ENCODE data around the gene CDH4. TPM values are rescaled to one million over a fixed set of nuclear protein-coding genes. Genes with fewer than 3 reads are reported as not detected.

The CDH4 gene
- total RNA-seq, 1 experiment from 2014 or later: not detected

DNA sequence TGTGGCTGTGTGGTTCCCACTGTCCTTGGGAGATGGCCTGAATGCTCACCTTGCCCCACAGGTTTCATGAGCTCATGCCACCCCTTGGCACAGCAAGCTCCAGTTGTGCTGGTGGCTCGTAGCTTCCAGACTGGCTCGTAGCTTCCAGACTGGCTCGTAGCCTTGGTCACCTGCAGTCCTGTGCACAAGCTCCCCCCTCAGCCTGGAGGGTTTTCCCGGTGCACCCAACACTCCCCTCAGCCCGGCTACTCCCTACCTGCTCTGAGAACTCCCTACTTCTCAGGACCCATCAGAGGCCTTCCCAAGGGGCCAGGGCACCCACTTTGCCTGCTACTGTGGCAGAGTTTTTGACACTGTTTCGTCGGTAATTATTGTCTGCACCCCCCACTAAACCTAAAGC is 528.0 kb downstream of the CDH4 start:
- Mint-ChIP-seq H3K27me3 (ENCODE audit: insufficient read depth, unreplicated experiment) (peaks cover 38% of the 10 kb centered on the region), H3K27ac (ENCODE audit: unreplicated experiment) (no peak overlapping the region), H3K4me1 (ENCODE audit: low read depth, unreplicated experiment) (no peaks in the 10 kb centered on the region), H3K36me3 (ENCODE audit: insufficient read depth, unreplicated experiment) (no peaks in the 10 kb centered on the region), H3K4me3 (ENCODE audit: unreplicated experiment) (no peak overlapping the region), H3K9me3 (ENCODE audit: unreplicated experiment) (no peaks in the 10 kb centered on the region)
- TF ChIP-seq, protein P1, sequence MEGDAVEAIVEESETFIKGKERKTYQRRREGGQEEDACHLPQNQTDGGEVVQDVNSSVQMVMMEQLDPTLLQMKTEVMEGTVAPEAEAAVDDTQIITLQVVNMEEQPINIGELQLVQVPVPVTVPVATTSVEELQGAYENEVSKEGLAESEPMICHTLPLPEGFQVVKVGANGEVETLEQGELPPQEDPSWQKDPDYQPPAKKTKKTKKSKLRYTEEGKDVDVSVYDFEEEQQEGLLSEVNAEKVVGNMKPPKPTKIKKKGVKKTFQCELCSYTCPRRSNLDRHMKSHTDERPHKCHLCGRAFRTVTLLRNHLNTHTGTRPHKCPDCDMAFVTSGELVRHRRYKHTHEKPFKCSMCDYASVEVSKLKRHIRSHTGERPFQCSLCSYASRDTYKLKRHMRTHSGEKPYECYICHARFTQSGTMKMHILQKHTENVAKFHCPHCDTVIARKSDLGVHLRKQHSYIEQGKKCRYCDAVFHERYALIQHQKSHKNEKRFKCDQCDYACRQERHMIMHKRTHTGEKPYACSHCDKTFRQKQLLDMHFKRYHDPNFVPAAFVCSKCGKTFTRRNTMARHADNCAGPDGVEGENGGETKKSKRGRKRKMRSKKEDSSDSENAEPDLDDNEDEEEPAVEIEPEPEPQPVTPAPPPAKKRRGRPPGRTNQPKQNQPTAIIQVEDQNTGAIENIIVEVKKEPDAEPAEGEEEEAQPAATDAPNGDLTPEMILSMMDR (IDR thresholded peaks at IDR 0.05; ENCODE audit: insufficient read depth in 1 of 2, low read depth in 1 of 2, low read length in 1 of 2, severe bottlenecking in 1 of 2, unreplicated experiment in 1 of 2): no peak
- peaks cover 2% of the 10 kb centered on the region for H3K27me3 ChIP-seq (replicated peaks; ENCODE audit: control insufficient read depth, insufficient read depth, low read length)
- H3K9me3 ChIP-seq: no peaks in the 10 kb centered on the region
- H3K4me1 ChIP-seq: no peaks in the 10 kb centered on the region
- CTCF ChIA-PET: no interaction called here
- no peaks in the 10 kb centered on the region for H3K36me3 ChIP-seq (ENCODE audit: control insufficient read depth, insufficient read depth, low read length)
- POLR2A ChIA-PET: no interaction called here
- intact Hi-C loops (cut with micrococcal nuclease; ENCODE audit: unreplicated experiment): no loop called here
- DNase-seq: no peak
- H3K4me3 ChIP-seq (ENCODE audit: low read depth, low read length): no peak overlapping the region
- no TSS peak for BruUV-seq (replicated peaks)

DNA sequence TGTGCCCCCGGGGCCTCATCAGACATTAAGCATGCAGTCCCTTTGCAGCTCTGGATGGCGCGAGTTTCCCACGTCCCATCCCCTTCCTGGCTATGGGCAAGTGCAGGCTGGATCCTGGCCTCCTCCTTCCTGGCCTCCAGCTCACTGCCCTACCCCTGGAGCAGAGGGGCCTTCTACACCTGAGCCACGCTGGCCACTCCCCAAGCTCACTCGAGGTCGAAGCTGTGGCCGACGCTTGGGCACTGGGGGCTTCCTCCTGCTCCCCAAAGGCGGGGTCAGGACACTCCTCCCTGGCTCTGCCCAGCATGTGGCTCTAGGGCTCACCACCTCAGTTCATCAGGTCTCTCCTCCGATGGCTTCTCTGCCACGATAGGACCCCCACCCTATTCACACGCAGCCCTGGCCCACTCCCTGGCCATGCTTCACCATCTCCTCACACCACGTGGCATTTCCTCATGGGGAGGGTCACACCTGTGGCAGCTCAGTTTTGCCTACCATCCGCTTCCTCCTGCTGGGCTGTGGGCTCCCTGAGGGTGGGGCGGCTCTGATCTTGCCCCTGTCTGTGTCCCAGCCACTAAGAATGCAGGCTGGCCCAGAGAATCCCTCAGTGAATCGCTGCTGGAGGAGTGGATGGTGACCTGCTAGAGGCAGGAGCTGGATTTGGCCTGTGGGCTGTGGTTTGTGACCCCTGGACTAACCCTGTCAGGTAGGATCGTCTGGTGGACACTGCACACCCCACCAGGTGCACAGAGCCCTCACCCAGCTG is 532.9 kb downstream of the CDH4 start:
- H3K4me1 ChIP-seq: no peaks in the 10 kb centered on the region
- no peak for DNase-seq
- Mint-ChIP-seq H3K4me1 (ENCODE audit: low read depth, unreplicated experiment) (no peaks in the 10 kb centered on the region), H3K4me3 (ENCODE audit: unreplicated experiment) (no peak overlapping the region), H3K27ac (ENCODE audit: unreplicated experiment) (no peak overlapping the region), H3K36me3 (ENCODE audit: insufficient read depth, unreplicated experiment) (no peaks in the 10 kb centered on the region), H3K27me3 (ENCODE audit: insufficient read depth, unreplicated experiment) (peaks cover 33% of the 10 kb centered on the region), H3K9me3 (ENCODE audit: unreplicated experiment) (peaks cover 1% of the 10 kb centered on the region)
- no peak overlapping the region for H3K4me3 ChIP-seq (ENCODE audit: low read depth, low read length)
- ChIA-PET POLR2A (no interaction called here), CTCF (no interaction called here)
- TF ChIP-seq, protein P1 (IDR thresholded peaks at IDR 0.05; ENCODE audit: insufficient read depth in 1 of 2, low read depth in 1 of 2, low read length in 1 of 2, severe bottlenecking in 1 of 2, unreplicated experiment in 1 of 2): no peak
- H3K9me3 ChIP-seq: no peaks in the 10 kb centered on the region
- intact Hi-C loops (cut with micrococcal nuclease; ENCODE audit: unreplicated experiment): no loop called here
- H3K36me3 ChIP-seq (ENCODE audit: control insufficient read depth, insufficient read depth, low read length): no peaks in the 10 kb centered on the region
- BruUV-seq (replicated peaks): no TSS peak
- H3K27me3 ChIP-seq (replicated peaks; ENCODE audit: control insufficient read depth, insufficient read depth, low read length): no peaks in the 10 kb centered on the region; the same call in 1 of the 2 replicates

DNA sequence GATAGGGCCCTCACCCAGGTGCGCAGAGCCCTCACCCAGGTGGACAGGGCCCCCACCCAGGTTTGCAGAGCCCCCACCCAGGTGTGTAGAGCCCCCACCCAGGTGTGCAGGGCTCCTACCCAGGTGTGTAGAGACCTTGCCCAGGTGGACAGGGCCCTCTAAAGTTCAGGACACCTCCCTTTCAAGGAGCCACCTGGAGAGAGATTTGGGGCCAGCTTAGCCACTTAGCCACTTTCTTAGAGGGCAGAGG is 533.4 kb downstream of the CDH4 start:
- Histone ChIP-seq H3K4me3 (ENCODE audit: low read depth, low read length) (no peak overlapping the region), H3K4me1 (no peaks in the 10 kb centered on the region), H3K27me3 (replicated peaks; ENCODE audit: control insufficient read depth, insufficient read depth, low read length) (no peaks in the 10 kb centered on the region; the same call in 1 of the 2 replicates), H3K9me3 (no peaks in the 10 kb centered on the region), H3K36me3 (ENCODE audit: control insufficient read depth, insufficient read depth, low read length) (no peaks in the 10 kb centered on the region)
- Mint-ChIP-seq H3K4me1 (ENCODE audit: low read depth, unreplicated experiment) (no peaks in the 10 kb centered on the region), H3K27me3 (ENCODE audit: insufficient read depth, unreplicated experiment) (peaks cover 35% of the 10 kb centered on the region), H3K27ac (ENCODE audit: unreplicated experiment) (no peak overlapping the region), H3K4me3 (ENCODE audit: unreplicated experiment) (no peak overlapping the region), H3K36me3 (ENCODE audit: insufficient read depth, unreplicated experiment) (no peaks in the 10 kb centered on the region), H3K9me3 (ENCODE audit: unreplicated experiment) (peaks cover 7% of the 10 kb centered on the region)
- CTCF ChIA-PET: no interaction called here
- DNase-seq: no peak
- TF ChIP-seq, protein P1 (IDR thresholded peaks at IDR 0.05; ENCODE audit: insufficient read depth in 1 of 2, low read depth in 1 of 2, low read length in 1 of 2, severe bottlenecking in 1 of 2, unreplicated experiment in 1 of 2): no peak
- POLR2A ChIA-PET: no interaction called here
- intact Hi-C loops (cut with micrococcal nuclease; ENCODE audit: unreplicated experiment): no loop called here
- BruUV-seq (replicated peaks): no TSS peak
